PFSK-1 (cell line): Measurements from ENCODE around the gene TXNDC5.

Experiments
- FOXP2 ChIP-seq: optimal IDR thresholded peaks from 2 replicates; pipeline ENCODE3; 2011; ENCODE audit warnings: borderline replicate concordance, control low read depth, inconsistent platforms; ENCODE audit not compliant: insufficient read depth; ENCODE audit errors: extremely low read length, extremely low read depth
- POLR2AphosphoS5 ChIP-seq: IDR thresholded peaks from 2 replicates; pipeline ENCODE4 v1.6.1; 2012; ENCODE audit warnings: low read depth, mild to moderate bottlenecking, control low read depth, low read length, moderate library complexity
- SIN3A ChIP-seq: IDR thresholded peaks from 2 replicates; pipeline ENCODE4 v1.6.1; 2012; ENCODE audit warnings: mild to moderate bottlenecking, low read length, moderate library complexity, borderline replicate concordance; ENCODE audit not compliant: insufficient read depth
- TAF1 ChIP-seq: IDR thresholded peaks from 2 replicates; pipeline ENCODE4 v1.6.1; 2012; ENCODE audit warnings: low read length, control low read depth, borderline replicate concordance; ENCODE audit not compliant: insufficient read depth
- TF ChIP-seq, protein P1 (sequence below), 2 experiments: IDR thresholded peaks; 2 replicates each; pipeline versions ENCODE4 v1.6.1 to v1.8.0; 2011 to 2012; ENCODE audit warnings: low read depth in 2 of 2, low read length in 2 of 2, control low read depth in 1 of 2, inconsistent platforms in 1 of 2, mild to moderate bottlenecking in 1 of 2, moderate library complexity in 1 of 2; ENCODE audit not compliant: insufficient read depth in 1 of 2

TXNDC5 gene

GRCh38 chr6:7907159-7907558, 3.4 kb downstream of the TXNDC5 start:
- no peak for TF ChIP-seq TAF1
- TF ChIP-seq POLR2AphosphoS5, result no peak
- TF ChIP-seq, protein P1, sequence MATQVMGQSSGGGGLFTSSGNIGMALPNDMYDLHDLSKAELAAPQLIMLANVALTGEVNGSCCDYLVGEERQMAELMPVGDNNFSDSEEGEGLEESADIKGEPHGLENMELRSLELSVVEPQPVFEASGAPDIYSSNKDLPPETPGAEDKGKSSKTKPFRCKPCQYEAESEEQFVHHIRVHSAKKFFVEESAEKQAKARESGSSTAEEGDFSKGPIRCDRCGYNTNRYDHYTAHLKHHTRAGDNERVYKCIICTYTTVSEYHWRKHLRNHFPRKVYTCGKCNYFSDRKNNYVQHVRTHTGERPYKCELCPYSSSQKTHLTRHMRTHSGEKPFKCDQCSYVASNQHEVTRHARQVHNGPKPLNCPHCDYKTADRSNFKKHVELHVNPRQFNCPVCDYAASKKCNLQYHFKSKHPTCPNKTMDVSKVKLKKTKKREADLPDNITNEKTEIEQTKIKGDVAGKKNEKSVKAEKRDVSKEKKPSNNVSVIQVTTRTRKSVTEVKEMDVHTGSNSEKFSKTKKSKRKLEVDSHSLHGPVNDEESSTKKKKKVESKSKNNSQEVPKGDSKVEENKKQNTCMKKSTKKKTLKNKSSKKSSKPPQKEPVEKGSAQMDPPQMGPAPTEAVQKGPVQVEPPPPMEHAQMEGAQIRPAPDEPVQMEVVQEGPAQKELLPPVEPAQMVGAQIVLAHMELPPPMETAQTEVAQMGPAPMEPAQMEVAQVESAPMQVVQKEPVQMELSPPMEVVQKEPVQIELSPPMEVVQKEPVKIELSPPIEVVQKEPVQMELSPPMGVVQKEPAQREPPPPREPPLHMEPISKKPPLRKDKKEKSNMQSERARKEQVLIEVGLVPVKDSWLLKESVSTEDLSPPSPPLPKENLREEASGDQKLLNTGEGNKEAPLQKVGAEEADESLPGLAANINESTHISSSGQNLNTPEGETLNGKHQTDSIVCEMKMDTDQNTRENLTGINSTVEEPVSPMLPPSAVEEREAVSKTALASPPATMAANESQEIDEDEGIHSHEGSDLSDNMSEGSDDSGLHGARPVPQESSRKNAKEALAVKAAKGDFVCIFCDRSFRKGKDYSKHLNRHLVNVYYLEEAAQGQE (IDR thresholded peaks at IDR 0.05; ENCODE audit: insufficient read depth in 1 of 2, low read depth in 2 of 2, low read length in 2 of 2), result no peak
- TF ChIP-seq FOXP2, result no peak
- TF ChIP-seq SIN3A, result no peak

DNA sequence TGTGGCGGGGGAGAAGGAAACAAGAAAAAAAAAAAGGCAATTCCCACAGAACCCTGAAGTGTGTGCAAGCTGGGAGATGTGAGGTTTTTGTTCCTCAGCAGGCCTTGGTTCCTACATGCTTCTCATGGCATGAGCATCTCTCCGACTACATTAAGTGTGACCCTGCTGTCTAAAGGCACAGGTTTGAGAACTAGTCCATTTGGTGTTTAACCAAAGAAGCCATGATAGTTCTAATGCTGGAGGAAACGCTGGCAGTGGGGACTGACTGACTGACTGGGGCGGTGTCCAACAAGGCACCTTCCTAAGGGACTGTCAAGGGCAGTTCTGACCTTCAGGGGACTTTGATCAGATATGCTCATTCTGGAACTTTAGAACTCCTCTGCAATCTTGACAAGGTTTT, 3.8 kb downstream of the TXNDC5 start:
- no peak for TF ChIP-seq SIN3A
- no peak for TF ChIP-seq TAF1
- TF ChIP-seq, protein P1 (IDR thresholded peaks at IDR 0.05; ENCODE audit: insufficient read depth in 1 of 2, low read depth in 2 of 2, low read length in 2 of 2), result no peak
- no peak for TF ChIP-seq POLR2AphosphoS5
- no peak for TF ChIP-seq FOXP2

DNA sequence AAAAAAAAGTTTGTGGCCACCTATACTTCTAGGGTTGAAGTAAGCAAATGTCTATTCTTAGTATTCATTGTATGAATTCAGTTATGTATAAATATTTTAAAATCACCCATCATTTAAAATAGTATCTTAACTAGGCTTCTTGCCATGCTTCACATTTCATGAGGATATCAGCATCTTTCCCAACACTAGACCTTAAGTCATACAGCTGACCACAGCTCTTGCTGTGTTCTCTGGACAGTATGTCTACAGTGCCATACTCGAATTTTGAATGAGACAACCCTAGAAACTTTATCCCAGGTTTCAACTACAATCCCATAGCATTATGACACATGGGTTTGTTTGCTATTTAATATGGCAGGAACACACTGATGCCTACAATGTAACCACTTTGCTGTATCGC, 5.2 kb downstream of the TXNDC5 start:
- no peak for TF ChIP-seq TAF1
- TF ChIP-seq POLR2AphosphoS5, result no peak
- no peak for TF ChIP-seq FOXP2
- TF ChIP-seq SIN3A, result no peak
- TF ChIP-seq, protein P1 (IDR thresholded peaks at IDR 0.05; ENCODE audit: insufficient read depth in 1 of 2, low read depth in 2 of 2, low read length in 2 of 2), result no peak

- no peak for TF ChIP-seq TAF1
- no peak for TF ChIP-seq FOXP2
- TF ChIP-seq, protein P1 (IDR thresholded peaks at IDR 0.05; ENCODE audit: insufficient read depth in 1 of 2, low read depth in 2 of 2, low read length in 2 of 2), result no peak
- TF ChIP-seq POLR2AphosphoS5, result no peak
- TF ChIP-seq SIN3A, result no peak
Observed at GRCh38 chr6:7904654-7905319, 5.8 kb downstream of the TXNDC5 start.

- TF ChIP-seq FOXP2 (no peak), POLR2AphosphoS5 (no peak), SIN3A (no peak), TAF1 (no peak)
- TF ChIP-seq, protein P1 (IDR thresholded peaks at IDR 0.05; ENCODE audit: insufficient read depth in 1 of 2, low read depth in 2 of 2, low read length in 2 of 2), result no peak
Observed at GRCh38 chr6:7903673-7904072, 6.9 kb downstream of the TXNDC5 start.
